ENCODE data around the gene PLXNC1.

Gene PLXNC1

GRCh38 chr12:94242901-94243300 is 94.5 kb downstream of the PLXNC1 start:
- DNase-seq (ENCODE audit: low spot score) = no peak

GRCh38 chr12:94244165-94245133 is 96.1 kb downstream of the PLXNC1 start:
- peak; percentile 21 for DNase-seq (ENCODE audit: low spot score)

GRCh38 chr12:94245631-94246383 is 97.4 kb downstream of the PLXNC1 start:
- no peak for DNase-seq (ENCODE audit: low spot score)

- no peak for DNase-seq (ENCODE audit: low spot score)
Observed at GRCh38 chr12:94247246-94247645, 98.9 kb downstream of the PLXNC1 start.

GRCh38 chr12:94248582-94248981 is 100.2 kb downstream of the PLXNC1 start:
- no peak for DNase-seq (ENCODE audit: low spot score)

- no peak for DNase-seq (ENCODE audit: low spot score)
Observed at GRCh38 chr12:94250130-94250529, 101.8 kb downstream of the PLXNC1 start.

GRCh38 chr12:94254270-94254669 is 105.9 kb downstream of the PLXNC1 start:
- no peak for DNase-seq (ENCODE audit: low spot score)

GRCh38 chr12:94255006-94255405 is 106.6 kb downstream of the PLXNC1 start:
- no peak for DNase-seq (ENCODE audit: low spot score)

- DNase-seq (ENCODE audit: low spot score) = no peak
Observed at GRCh38 chr12:94255428-94255827, 107.1 kb downstream of the PLXNC1 start.

- DNase-seq (ENCODE audit: low spot score) = no peak
Observed at GRCh38 chr12:94258593-94258992, 110.2 kb downstream of the PLXNC1 start.

GRCh38 chr12:94260017-94260416 is 111.6 kb downstream of the PLXNC1 start:
- no peak for DNase-seq (ENCODE audit: low spot score)

- no peak for DNase-seq (ENCODE audit: low spot score)
Observed at GRCh38 chr12:94260717-94261116, 112.3 kb downstream of the PLXNC1 start.

GRCh38 chr12:94261119-94261518 is 112.7 kb downstream of the PLXNC1 start:
- no peak for DNase-seq (ENCODE audit: low spot score)

- no peak for DNase-seq (ENCODE audit: low spot score)
Observed at GRCh38 chr12:94261786-94262185, 113.4 kb downstream of the PLXNC1 start.

GRCh38 chr12:94262228-94263010 is 114.0 kb downstream of the PLXNC1 start:
- DNase-seq (ENCODE audit: low spot score) = peak; percentile 80

GRCh38 chr12:94263011-94263811 is 114.8 kb downstream of the PLXNC1 start:
- DNase-seq (ENCODE audit: low spot score) = peak; percentile 61

GRCh38 chr12:94263905-94264561 is 115.7 kb downstream of the PLXNC1 start:
- no peak for DNase-seq (ENCODE audit: low spot score)

- DNase-seq (ENCODE audit: low spot score) = no peak
Observed at GRCh38 chr12:94264736-94265485, 116.5 kb downstream of the PLXNC1 start.

GRCh38 chr12:94265539-94265938 is 117.2 kb downstream of the PLXNC1 start:
- DNase-seq (ENCODE audit: low spot score) = no peak
